ENCODE measurements around the gene LRRC51.

DNA sequence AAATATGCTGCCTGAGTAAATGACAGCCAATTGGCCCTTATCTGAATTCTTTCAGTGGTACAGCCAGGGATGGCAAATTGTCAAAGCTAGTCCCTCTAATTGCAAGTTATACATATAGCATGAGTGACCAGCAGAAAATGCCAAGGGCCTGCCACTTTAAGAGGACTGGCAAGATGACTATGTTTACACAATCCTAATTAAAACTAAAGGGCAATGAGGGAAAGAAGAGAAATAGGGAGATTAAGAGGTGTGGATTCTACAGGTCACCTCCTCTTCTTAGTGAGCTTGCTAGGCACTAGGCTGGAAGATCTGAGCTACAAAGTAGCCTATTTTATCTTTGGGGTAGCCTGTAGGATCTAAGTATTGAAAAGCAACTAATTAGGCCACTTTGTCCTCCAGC is 13.8 kb upstream of the LRRC51 start:
- TF ChIP-seq, protein P1, sequence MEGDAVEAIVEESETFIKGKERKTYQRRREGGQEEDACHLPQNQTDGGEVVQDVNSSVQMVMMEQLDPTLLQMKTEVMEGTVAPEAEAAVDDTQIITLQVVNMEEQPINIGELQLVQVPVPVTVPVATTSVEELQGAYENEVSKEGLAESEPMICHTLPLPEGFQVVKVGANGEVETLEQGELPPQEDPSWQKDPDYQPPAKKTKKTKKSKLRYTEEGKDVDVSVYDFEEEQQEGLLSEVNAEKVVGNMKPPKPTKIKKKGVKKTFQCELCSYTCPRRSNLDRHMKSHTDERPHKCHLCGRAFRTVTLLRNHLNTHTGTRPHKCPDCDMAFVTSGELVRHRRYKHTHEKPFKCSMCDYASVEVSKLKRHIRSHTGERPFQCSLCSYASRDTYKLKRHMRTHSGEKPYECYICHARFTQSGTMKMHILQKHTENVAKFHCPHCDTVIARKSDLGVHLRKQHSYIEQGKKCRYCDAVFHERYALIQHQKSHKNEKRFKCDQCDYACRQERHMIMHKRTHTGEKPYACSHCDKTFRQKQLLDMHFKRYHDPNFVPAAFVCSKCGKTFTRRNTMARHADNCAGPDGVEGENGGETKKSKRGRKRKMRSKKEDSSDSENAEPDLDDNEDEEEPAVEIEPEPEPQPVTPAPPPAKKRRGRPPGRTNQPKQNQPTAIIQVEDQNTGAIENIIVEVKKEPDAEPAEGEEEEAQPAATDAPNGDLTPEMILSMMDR (IDR thresholded peaks at IDR 0.05; ENCODE audit: insufficient read depth, low read length, poor library complexity, severe bottlenecking): no peak
- no peak for TF ChIP-seq EZH2phosphoT487 (conservative IDR thresholded peaks at IDR 0.05; ENCODE audit: low read length)

Data from SU-DHL-6 (cell line).